GM21717 (cell line): Measurements from ENCODE around the gene CERT1.

ENCODE experiments used
- ATAC-seq: cut with Tn5 transposase; IDR thresholded peaks from one replicate; pipeline ENCODE4 v1.9.1; 2021; ENCODE audit warnings: mild to moderate bottlenecking, moderate library complexity; ENCODE audit not compliant: unreplicated experiment

Gene CERT1

GRCh38 chr5:75475364-75475763, 36.1 kb downstream of the CERT1 start:
- no peak for ATAC-seq

DNA sequence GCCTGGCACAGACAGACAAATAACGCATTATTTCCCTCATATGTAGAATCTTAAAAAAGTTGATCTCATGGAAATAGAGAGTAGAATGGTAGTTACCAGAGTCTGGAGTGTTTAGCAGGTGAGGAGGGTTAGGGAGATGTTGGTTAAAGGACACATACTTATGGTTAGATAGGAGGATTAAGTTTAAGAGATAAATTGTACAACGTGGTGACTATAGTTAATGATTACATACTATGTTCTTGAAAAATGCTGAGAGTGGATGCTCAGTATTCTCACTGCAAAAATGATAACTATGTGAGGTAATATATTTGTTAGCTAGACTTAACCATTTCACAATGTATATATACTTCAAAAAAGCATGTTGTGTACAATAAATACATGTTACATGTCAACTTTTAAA, 38.0 kb downstream of the CERT1 start:
- ATAC-seq = no peak

- ATAC-seq = no peak
Observed at GRCh38 chr5:75472973-75473372, 38.5 kb downstream of the CERT1 start.

GRCh38 chr5:75471193-75471592, 40.2 kb downstream of the CERT1 start:
- no peak for ATAC-seq

- no peak for ATAC-seq
Observed at GRCh38 chr5:75469017-75469416, 42.4 kb downstream of the CERT1 start.

GRCh38 chr5:75468593-75468992, 42.8 kb downstream of the CERT1 start:
- ATAC-seq = no peak

GRCh38 chr5:75466006-75466716, 45.3 kb downstream of the CERT1 start:
- ATAC-seq = no peak

GRCh38 chr5:75465480-75465879, 45.9 kb downstream of the CERT1 start:
- no peak for ATAC-seq

DNA sequence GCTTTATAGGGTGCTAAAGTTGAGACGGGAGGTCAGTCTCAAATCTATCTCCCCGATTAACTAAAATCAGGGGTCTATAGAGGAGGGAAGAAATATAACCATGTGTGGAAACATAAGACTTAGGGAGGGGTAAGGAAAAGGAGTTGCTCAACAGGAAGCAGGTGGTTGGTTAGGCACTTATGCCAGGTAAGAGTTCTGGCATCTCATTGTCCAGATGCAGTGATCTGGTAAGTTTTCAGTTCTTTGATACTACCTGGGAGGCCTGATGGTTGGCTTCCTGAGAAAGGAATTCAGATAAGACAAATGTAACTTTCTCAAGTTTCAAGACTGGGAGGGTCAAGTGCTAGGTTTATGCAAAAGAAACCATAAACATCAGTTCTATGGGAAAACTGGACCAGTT, 47.7 kb downstream of the CERT1 start:
- ATAC-seq = no peak

DNA sequence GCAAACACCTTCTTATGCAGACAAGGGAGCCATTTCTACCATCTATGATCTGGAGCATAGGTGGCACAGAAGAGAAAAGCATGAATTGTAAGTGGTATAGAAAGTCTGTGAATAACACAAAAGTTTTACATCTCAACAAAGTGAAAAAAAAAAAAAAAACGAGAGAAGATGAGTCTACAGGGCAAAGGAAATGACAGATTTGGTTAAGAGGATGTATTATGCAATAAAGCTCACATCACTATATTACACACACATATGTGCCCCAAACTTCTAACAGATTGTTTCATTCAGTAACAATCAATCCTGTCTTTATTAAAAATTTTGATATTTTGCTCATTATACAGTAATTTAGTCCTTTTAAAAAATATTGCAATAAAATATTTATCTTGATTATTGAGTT, 49.8 kb downstream of the CERT1 start:
- ATAC-seq = no peak

- ATAC-seq = peak; percentile 82
Observed at GRCh38 chr5:75460942-75461610, 50.4 kb downstream of the CERT1 start.

GRCh38 chr5:75460532-75460931, 50.9 kb downstream of the CERT1 start:
- no peak for ATAC-seq

DNA sequence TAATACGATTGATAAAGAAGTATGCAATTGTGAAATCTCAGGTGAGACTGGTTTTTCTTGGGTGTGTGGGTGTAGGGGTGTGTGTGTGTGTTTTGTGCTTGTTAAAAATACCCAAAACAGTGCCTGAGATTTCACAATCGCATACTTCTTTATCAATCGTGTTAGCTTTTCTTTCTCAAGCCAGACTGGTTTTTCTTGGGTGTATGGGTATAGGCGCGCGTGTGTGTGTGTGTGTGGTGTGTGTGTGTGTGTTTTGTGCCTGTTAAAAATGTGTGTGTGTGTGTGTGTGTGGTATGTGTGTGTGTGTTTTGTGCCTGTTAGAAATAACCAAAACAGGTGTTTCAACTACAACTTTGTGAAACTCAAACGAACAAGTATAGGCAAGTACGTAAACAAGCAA, 53.7 kb downstream of the CERT1 start:
- no peak for ATAC-seq

DNA sequence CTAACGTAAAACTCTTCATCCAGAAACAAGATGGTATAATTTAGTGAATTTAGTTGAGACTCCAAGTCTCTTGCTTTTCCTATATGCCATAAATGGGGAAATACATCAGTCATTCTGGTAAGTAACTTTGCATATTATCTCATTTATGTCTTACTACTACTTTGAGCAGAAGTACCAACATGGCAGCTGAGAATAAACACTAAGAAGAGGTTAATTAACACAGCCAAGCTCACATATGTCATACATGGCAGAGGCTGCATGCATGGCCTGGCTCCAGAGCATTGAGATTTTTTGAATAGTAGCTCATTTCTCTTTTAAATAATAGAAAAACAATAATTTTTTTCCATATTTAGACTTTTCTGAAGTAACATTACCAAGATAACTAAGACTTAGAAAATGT, 54.3 kb downstream of the CERT1 start:
- no peak for ATAC-seq

- no peak for ATAC-seq
Observed at GRCh38 chr5:75450069-75450468, 61.4 kb downstream of the CERT1 start.

- no peak for ATAC-seq
Observed at GRCh38 chr5:75446068-75446467, 65.4 kb downstream of the CERT1 start.

DNA sequence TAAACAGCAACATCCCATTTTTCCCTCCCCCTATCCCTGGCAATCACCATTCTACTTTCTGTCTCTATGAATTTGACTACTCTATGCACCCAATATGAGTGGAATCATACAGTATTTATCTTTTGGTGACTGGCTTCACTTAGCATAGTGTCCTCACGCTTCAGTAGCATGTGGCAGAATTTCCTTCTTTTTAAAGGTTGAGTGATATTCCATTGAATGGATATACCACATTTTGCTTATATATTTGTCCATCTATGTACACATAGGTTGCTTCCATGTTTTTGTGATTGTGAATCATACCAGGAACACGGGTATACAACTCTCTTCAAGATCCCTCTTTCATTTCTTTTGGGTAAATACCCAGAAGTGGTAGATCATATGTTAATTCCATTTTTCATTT, 69.9 kb downstream of the CERT1 start:
- no peak for ATAC-seq

- ATAC-seq = no peak
Observed at GRCh38 chr5:75439276-75439675, 72.2 kb downstream of the CERT1 start.

DNA sequence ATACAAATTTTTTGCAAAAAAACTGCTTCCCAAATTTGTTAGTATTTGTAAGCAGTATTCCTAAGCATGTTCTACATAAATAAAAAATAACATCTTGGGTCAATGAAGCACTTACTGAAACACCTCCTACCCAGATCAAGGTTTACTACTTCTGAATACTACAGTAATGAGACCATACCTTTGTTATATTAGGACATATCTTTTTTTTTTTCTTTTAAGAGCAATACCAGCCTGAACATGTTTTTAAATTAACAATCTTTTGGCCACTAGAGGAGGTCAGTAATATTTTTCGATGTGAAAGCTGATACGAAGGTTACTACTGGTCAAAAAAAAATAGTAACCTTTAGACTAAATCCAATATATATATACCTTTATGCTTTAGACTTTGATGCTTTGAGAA, 72.7 kb downstream of the CERT1 start:
- no peak for ATAC-seq

GRCh38 chr5:75435096-75435495, 76.3 kb downstream of the CERT1 start:
- no peak for ATAC-seq

- no peak for ATAC-seq
Observed at GRCh38 chr5:75433814-75434506, 77.5 kb downstream of the CERT1 start.

DNA sequence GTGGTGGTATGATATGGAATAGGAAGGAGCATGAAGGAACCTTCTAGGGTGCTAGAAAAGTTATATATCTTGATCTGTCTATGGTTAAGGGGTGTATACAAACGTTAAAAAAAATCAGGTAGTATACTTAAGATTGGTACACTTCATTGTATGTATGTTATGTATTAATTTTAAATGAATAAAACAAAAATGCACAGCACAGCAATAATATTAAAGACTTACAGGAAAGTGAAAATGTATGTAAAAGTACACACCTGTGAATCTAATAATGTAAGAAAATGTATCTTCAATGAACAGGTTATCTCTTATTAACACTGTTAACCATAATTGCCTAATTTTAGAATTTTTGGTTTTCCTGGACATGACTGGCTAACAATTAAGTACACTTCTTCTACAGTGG, 97.2 kb downstream of the CERT1 start:
- ATAC-seq = no peak
